Endothelial cell of umbilical vein (primary cell): ENCODE data around the gene SLC25A29. TPM values are rescaled to one million over a fixed set of nuclear protein-coding genes. Genes with fewer than 3 reads are reported as not detected.

ENCODE experiments used
- BruUV-seq: library from RNA; stranded (reverse); fragments of 400-500 nt; replicated peaks from 2 replicates; lab custom pipeline; 2021; lab: Mats Ljungman, UMichigan
- CTCF ChIA-PET: fragments of 300-600, 350-600 bp; sonication (Branson Sonifier 250); formaldehyde crosslinking; loops from one replicate; lab custom pipeline; 2021; ENCODE audit warnings: antibody characterized with exemption, inconsistent platforms; lab: Charles Lee
- POLR2A ChIA-PET: fragments of 300-600, 350-600 bp; sonication (Branson Sonifier 250); formaldehyde crosslinking; loops from one replicate; lab custom pipeline; 2021; ENCODE audit warnings: antibody characterized with exemption, inconsistent platforms; lab: Charles Lee
- DNase-seq: peaks from one replicate; pipeline ENCODE4 v3.0.0-alpha.2; 2011; ENCODE audit warnings: low read depth, low spot score
- FAIRE-seq: peaks from 2 replicates; lab custom pipeline; 2011; peaks lifted over from hg19 to GRCh38; lab: Jason Lieb, UNC
- H2AFZ ChIP-seq: 2 replicates; pipeline ENCODE4 v1.6.0; 2012; ENCODE audit warnings: low read depth, low read length, control low read depth, inconsistent platforms
- H3K27ac ChIP-seq: 2 replicates; pipeline ENCODE4 v1.5.1; 2011; ENCODE audit warnings: low read depth, mild to moderate bottlenecking, control low read depth, low read length, moderate library complexity; ENCODE audit not compliant: insufficient read depth
- H3K27me3 ChIP-seq, 2 experiments: 2 replicates each; pipeline versions ENCODE4 v1.6.0 to v1.6.1; 2011; ENCODE audit warnings: low read length in 2 of 2, mixed read lengths in 1 of 2; ENCODE audit not compliant: control insufficient read depth in 2 of 2, insufficient read depth in 2 of 2
- H3K36me3 ChIP-seq, 2 experiments: 2 replicates in 1 of 2; 3 replicates in 1 of 2; pipeline ENCODE4 v1.5.1; 2011; ENCODE audit warnings: low read length in 2 of 2, mild to moderate bottlenecking in 1 of 2, moderate library complexity in 1 of 2; ENCODE audit not compliant: control insufficient read depth in 2 of 2, insufficient read depth in 2 of 2; ENCODE audit errors: extremely low read depth in 1 of 2
- H3K4me1 ChIP-seq: 3 replicates; pipeline ENCODE4 v1.5.1; 2011; ENCODE audit warnings: mild to moderate bottlenecking, low read length; ENCODE audit not compliant: control insufficient read depth, insufficient read depth; ENCODE audit errors: extremely low read depth
- H3K4me2 ChIP-seq: 2 replicates; pipeline ENCODE4 v1.6.1; 2011; ENCODE audit warnings: low read length, control low read depth, mixed read lengths; ENCODE audit not compliant: insufficient read depth
- H3K4me3 ChIP-seq, 3 experiments: fragments of 200-600 bp in 1 of 3; sonication (generic), shearing (Covaris generic) in 1 of 3; replicated peaks in 1 of 3; 2 replicates each; pipeline ENCODE4 v1.5.1; 2011 to 2016; ENCODE audit warnings: control low read depth in 3 of 3, low read length in 3 of 3, mild to moderate bottlenecking in 2 of 3, inconsistent platforms in 1 of 3, low read depth in 1 of 3, moderate library complexity in 1 of 3; ENCODE audit not compliant: insufficient read depth in 1 of 3
- H3K79me2 ChIP-seq: 2 replicates; pipeline ENCODE4 v1.6.0; 2012; ENCODE audit warnings: low read length, inconsistent platforms; ENCODE audit not compliant: control insufficient read depth, insufficient read depth
- H3K9ac ChIP-seq: replicated peaks from 2 replicates; pipeline ENCODE3; 2011; ENCODE audit warnings: low read length, control low read depth; ENCODE audit not compliant: insufficient read depth; ENCODE audit errors: extremely low read depth
- H3K9me1 ChIP-seq: replicated peaks from 3 replicates; pipeline ENCODE4 v1.6.0; 2011; ENCODE audit warnings: mild to moderate bottlenecking, low read length; ENCODE audit not compliant: control insufficient read depth, insufficient read depth; ENCODE audit errors: extremely low read depth
- H3K9me3 ChIP-seq: replicated peaks from 2 replicates; pipeline ENCODE4 v1.5.1; 2012; ENCODE audit warnings: low read length, inconsistent platforms; ENCODE audit not compliant: control insufficient read depth, insufficient read depth
- H4K20me1 ChIP-seq: replicated peaks from 2 replicates; pipeline ENCODE3; 2011; ENCODE audit warnings: mild to moderate bottlenecking, low read length; ENCODE audit not compliant: control insufficient read depth, insufficient read depth; ENCODE audit errors: extremely low read depth
- CTCF ChIP-seq, 2 donors: IDR thresholded peaks; 1 replicate in 1 of 2; 2 replicates in 1 of 2; pipeline ENCODE4 v1.5.1; 2011; ENCODE audit warnings: low read length in 2 of 2, mild to moderate bottlenecking in 2 of 2, moderate library complexity in 2 of 2, control low read depth in 1 of 2, inconsistent platforms in 1 of 2, low read depth in 1 of 2; ENCODE audit not compliant: insufficient read depth in 1 of 2; ENCODE audit errors: extremely low read depth in 1 of 2
- EZH2 ChIP-seq: IDR thresholded peaks from 2 replicates; pipeline ENCODE4 v1.6.1; 2012; ENCODE audit warnings: borderline replicate concordance, low read depth, mild to moderate bottlenecking, moderate library complexity, low read length, inconsistent platforms; ENCODE audit not compliant: severe bottlenecking
- FOS ChIP-seq: IDR thresholded peaks from 2 replicates; pipeline ENCODE4 v1.6.1; 2011; ENCODE audit warnings: mild to moderate bottlenecking, low read length, moderate library complexity, borderline replicate concordance; ENCODE audit not compliant: insufficient read depth
- GATA2 ChIP-seq: IDR thresholded peaks from 2 replicates; pipeline ENCODE4 v1.7.0; 2011; ENCODE audit warnings: low read depth, mild to moderate bottlenecking, moderate library complexity, mixed read lengths, low read length; ENCODE audit not compliant: insufficient read length, insufficient read depth
- JUN ChIP-seq: IDR thresholded peaks from 2 replicates; pipeline ENCODE4 v1.6.1; 2011; ENCODE audit warnings: borderline replicate concordance, low read depth; ENCODE audit not compliant: insufficient read length, insufficient read depth
- MAX ChIP-seq: IDR thresholded peaks from 2 replicates; pipeline ENCODE4 v1.6.1; 2011; ENCODE audit not compliant: insufficient read depth, insufficient read length
- MYC ChIP-seq: IDR thresholded peaks from one replicate; pipeline ENCODE4 v1.6.1; 2011; ENCODE audit warnings: mild to moderate bottlenecking, low read depth, low read length
- POLR2A ChIP-seq: IDR thresholded peaks from 2 replicates; pipeline ENCODE4 v1.6.1; 2012; ENCODE audit warnings: low read depth, mild to moderate bottlenecking, control low read depth, low read length
- POLR2AphosphoS5 ChIP-seq: IDR thresholded peaks from 2 replicates; pipeline ENCODE4 v1.6.1; 2012; ENCODE audit warnings: low read depth, mild to moderate bottlenecking, control low read depth, low read length, moderate library complexity; ENCODE audit not compliant: insufficient read depth
- dilution Hi-C: fragments of 300-500 bp; cut with MboI; formaldehyde crosslinking; loops from one replicate; pipeline ENCODE4 v1.15.0; 2019; ENCODE audit warnings: low sequenced_read_pairs; ENCODE audit not compliant: extremely low pct_ligation_motif_present
- intact Hi-C: fragments of 100-400 bp; cut with micrococcal nuclease; formaldehyde crosslinking; loops from one replicate; pipeline ENCODE4 v1.10.0; 2022
- polyA plus RNA-seq, 4 experiments: library from polyadenylated mRNA; depleted of rRNA in 3 of 4; stranded (reverse) in 3 of 4; unstranded in 1 of 4; fragments of >200 nt; gene quantifications; 2 replicates each; pipeline versions ENCODE4 v1.2.1 to v1.2.3, GENCODE V29; 2011 to 2012; ENCODE audit warnings: missing spikeins in 1 of 4
- total RNA-seq: library from RNA; stranded (reverse); gene quantifications from 2 replicates; pipeline ENCODE4 v1.2.3, GENCODE V29; 2021

The SLC25A29 gene
- total and polyA plus RNA-seq, 2 donors (not counting 3 experiments of a cell fraction or from before 2014, with no cell fraction given): 132 to 154 TPM

GRCh38 chr14:100314724-100315123 lies 8.5 kb upstream of the SLC25A29 start:
- intact Hi-C loops: no loop called here
- FAIRE-seq: no peak
- TF ChIP-seq MYC (no peak), JUN (no peak), EZH2 (no peak), MAX (no peak), POLR2A (no peak)

GRCh38 chr14:100313464-100314230 lies 7.4 kb upstream of the SLC25A29 start:
- no peak overlapping the region for H3K27ac ChIP-seq
- no peak overlapping the region for H2AFZ ChIP-seq
- intact Hi-C loops (no loop called here), dilution Hi-C loops (no loop called here)
- no TSS peak for BruUV-seq
- no peak overlapping the region for H3K4me2 ChIP-seq
- H3K4me3 ChIP-seq: no peak overlapping the region
- no peak overlapping the region for H3K9ac ChIP-seq
- POLR2A ChIA-PET: no interaction called here
- no peaks in the 10 kb centered on the region for H3K9me3 ChIP-seq
- FAIRE-seq (no peak), DNase-seq (no peak)
- no peaks in the 10 kb centered on the region for H3K9me1 ChIP-seq
- peaks cover 11% of the 10 kb centered on the region for H3K4me1 ChIP-seq
- H3K27me3 ChIP-seq: no peaks in the 10 kb centered on the region
- CTCF ChIA-PET: interaction anchor here (0.8 kb wide), 1 partner anchor 28 kb away, joined by 3 read pairs; no protein-coding TSS in a partner anchor
- no peak for TF ChIP-seq MYC
- TF ChIP-seq EZH2: no peak
- TF ChIP-seq POLR2AphosphoS5: no peak
- TF ChIP-seq POLR2A: no peak
- no peak for TF ChIP-seq FOS
- no peak for TF ChIP-seq GATA2
- TF ChIP-seq JUN: no peak
- no peak for TF ChIP-seq MAX
- TF ChIP-seq CTCF (IDR thresholded peaks at IDR 0.05; ENCODE audit: extremely low read depth in 1 of 2, insufficient read depth in 1 of 2, low read depth in 1 of 2, low read length in 2 of 2): no peak
- H3K36me3 ChIP-seq: no peaks in the 10 kb centered on the region
- no peaks in the 10 kb centered on the region for H4K20me1 ChIP-seq
- no peaks in the 10 kb centered on the region for H3K79me2 ChIP-seq

More at GRCh38 chr14:100314724-100315123, 8.5 kb upstream of the SLC25A29 start:
- BruUV-seq: no TSS peak
- H3K9ac ChIP-seq: no peak overlapping the region
- no peaks in the 10 kb centered on the region for H3K9me3 ChIP-seq
- no peaks in the 10 kb centered on the region for H3K27me3 ChIP-seq
- ChIA-PET CTCF (interaction anchor here (0.6 kb wide), 1 partner anchor 54 kb away, joined by 3 read pairs; no protein-coding TSS in a partner anchor), POLR2A (no interaction called here)
- no peak overlapping the region for H3K4me3 ChIP-seq
- no peaks in the 10 kb centered on the region for H3K79me2 ChIP-seq
- no peaks in the 10 kb centered on the region for H3K36me3 ChIP-seq
- H4K20me1 ChIP-seq: no peaks in the 10 kb centered on the region
- peaks cover 1% of the 10 kb centered on the region for H3K4me1 ChIP-seq
- H3K9me1 ChIP-seq: no peaks in the 10 kb centered on the region
- no peak overlapping the region for H2AFZ ChIP-seq
- dilution Hi-C loops: no loop called here
- no peak for DNase-seq
- no peak overlapping the region for H3K27ac ChIP-seq
- no peak overlapping the region for H3K4me2 ChIP-seq
